HEK293T (cell line): ENCODE data around the gene WRAP73.

Experiments used
- BHLHE40 ChIP-seq: fragments of 450-650 bp; IDR thresholded peaks from 2 replicates; pipeline ENCODE4 v1.6.1; 2016; ENCODE audit warnings: mild to moderate bottlenecking, moderate library complexity, borderline replicate concordance
- ELF4 ChIP-seq: fragments of 450-650 bp; IDR thresholded peaks from 2 replicates; pipeline ENCODE4 v1.6.1; 2017; ENCODE audit warnings: antibody characterized with exemption
- FOXA1 ChIP-seq: fragments of 450-650 bp; IDR thresholded peaks from 2 replicates; pipeline ENCODE4 v1.6.1; 2016; ENCODE audit warnings: mild to moderate bottlenecking
- FOXK2 ChIP-seq: fragments of 450-650 bp; IDR thresholded peaks from 2 replicates; pipeline ENCODE4 v1.6.1; 2016; ENCODE audit warnings: mild to moderate bottlenecking
- FOXM1 ChIP-seq: fragments of 450-650 bp; IDR thresholded peaks from 2 replicates; pipeline ENCODE4 v1.6.1; 2017; ENCODE audit warnings: mild to moderate bottlenecking, borderline replicate concordance
- NFRKB ChIP-seq: fragments of 450-650 bp; IDR thresholded peaks from 2 replicates; pipeline ENCODE4 v1.6.1; 2016; ENCODE audit warnings: mild to moderate bottlenecking, moderate library complexity
- SP1 ChIP-seq: fragments of 450-650 bp; IDR thresholded peaks from 2 replicates; pipeline ENCODE4 v1.6.1; 2017
- ZNF384 ChIP-seq: fragments of 450-650 bp; IDR thresholded peaks from 2 replicates; pipeline ENCODE4 v1.6.1; 2016

- TF ChIP-seq FOXM1 (no peak), SP1 (no peak), ELF4 (no peak), FOXA1 (no peak), NFRKB (no peak), BHLHE40 (no peak), FOXK2 (no peak), ZNF384 (no peak)
These were observed 46.1 kb downstream of the WRAP73 start for GRCh38 chr1:3603571-3604467.
